Epithelial cell of esophagus (primary cell): ENCODE results near the gene CYP2W1.

Experiments used
- DNase-seq: peaks from one replicate; pipeline ENCODE4 v3.0.0; 2010; ENCODE audit warnings: low read depth
- H3K4me3 ChIP-seq: 2 replicates; pipeline ENCODE4 v1.5.1; 2011; ENCODE audit warnings: mild to moderate bottlenecking, low read length, control low read depth
- TF ChIP-seq, protein P1 (sequence below): IDR thresholded peaks from 2 replicates; pipeline ENCODE4 v1.5.1; 2011; ENCODE audit warnings: low read depth, mild to moderate bottlenecking, low read length, control low read depth, inconsistent platforms; ENCODE audit not compliant: insufficient read depth; ENCODE audit errors: missing control alignments

The CYP2W1 gene

DNA sequence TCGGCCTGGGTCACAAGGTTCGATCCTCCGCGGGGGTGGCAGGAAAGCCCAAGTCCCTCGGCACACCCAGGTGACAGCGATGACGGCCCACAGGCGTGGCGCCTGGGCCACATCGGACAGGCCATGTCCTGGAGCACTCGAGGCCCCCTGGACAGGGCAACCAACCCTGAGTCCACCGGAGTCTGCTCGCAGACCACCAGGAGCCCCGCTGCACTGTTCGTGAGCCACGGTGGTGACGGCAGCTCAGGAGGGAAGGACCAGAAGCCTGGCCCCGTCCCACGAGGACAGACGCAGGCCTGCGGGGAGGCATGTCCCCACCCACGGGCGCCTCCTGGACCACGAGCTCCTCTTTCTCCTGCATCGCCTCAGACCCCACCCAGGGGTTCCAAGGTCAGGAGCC lies 39.0 kb downstream of the CYP2W1 start:
- DNase-seq, result no peak
- TF ChIP-seq, protein P1, sequence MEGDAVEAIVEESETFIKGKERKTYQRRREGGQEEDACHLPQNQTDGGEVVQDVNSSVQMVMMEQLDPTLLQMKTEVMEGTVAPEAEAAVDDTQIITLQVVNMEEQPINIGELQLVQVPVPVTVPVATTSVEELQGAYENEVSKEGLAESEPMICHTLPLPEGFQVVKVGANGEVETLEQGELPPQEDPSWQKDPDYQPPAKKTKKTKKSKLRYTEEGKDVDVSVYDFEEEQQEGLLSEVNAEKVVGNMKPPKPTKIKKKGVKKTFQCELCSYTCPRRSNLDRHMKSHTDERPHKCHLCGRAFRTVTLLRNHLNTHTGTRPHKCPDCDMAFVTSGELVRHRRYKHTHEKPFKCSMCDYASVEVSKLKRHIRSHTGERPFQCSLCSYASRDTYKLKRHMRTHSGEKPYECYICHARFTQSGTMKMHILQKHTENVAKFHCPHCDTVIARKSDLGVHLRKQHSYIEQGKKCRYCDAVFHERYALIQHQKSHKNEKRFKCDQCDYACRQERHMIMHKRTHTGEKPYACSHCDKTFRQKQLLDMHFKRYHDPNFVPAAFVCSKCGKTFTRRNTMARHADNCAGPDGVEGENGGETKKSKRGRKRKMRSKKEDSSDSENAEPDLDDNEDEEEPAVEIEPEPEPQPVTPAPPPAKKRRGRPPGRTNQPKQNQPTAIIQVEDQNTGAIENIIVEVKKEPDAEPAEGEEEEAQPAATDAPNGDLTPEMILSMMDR, result no peak
- no peak overlapping the region for H3K4me3 ChIP-seq

DNA sequence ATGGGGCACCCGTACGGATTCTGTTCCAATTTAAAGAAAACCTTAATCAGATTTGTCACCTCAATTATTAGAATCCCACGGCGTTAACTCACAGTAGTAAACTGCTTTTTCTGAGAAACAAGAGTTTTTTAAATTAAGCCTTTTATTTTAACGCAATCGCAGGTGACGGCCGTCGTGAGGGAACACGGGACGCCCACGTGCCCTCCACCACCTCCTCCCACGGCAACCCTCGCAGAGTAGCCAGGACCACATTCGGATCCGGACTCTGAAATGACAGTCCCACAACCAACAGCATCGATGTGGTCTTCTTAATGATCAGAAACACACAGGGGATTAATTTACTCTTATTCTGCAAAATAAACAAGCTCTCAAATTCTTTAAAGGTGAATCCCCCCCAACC lies 39.4 kb downstream of the CYP2W1 start:
- no peak overlapping the region for H3K4me3 ChIP-seq
- TF ChIP-seq, protein P1, result no peak
- no peak for DNase-seq

DNA sequence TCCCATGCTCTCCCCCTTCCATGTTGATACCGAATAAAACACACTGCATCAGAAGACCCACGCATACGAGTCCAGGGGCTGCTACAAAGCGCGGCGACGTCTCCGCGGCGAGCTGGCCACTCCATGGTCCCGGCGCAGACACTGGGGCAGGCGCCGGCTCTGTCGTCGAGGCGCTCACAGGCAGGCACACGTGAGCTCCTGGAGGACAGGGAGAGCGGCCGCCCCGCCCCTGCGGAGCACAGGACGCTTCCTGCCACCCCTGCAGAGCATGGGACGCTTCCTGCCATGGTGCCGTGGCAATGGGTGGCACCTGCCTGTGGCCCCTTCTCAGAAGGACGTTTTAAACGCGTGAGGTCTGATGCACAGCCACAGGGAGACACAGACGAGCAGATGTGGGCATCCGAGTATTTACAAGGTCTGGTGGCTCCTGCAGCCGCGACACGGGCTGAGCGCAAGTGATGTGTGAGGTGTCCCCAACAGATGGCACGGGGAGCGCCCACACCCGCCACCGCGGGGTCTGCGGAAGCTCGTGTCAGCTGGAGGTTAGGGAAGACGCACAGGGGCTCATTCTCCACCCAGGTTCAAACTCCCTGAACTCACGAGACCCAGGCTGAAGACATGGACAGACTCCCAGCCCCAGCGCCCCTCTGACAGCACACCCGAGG lies 40.0 kb downstream of the CYP2W1 start:
- DNase-seq, result no peak
- TF ChIP-seq, protein P1, result no peak
- no peak overlapping the region for H3K4me3 ChIP-seq

DNA sequence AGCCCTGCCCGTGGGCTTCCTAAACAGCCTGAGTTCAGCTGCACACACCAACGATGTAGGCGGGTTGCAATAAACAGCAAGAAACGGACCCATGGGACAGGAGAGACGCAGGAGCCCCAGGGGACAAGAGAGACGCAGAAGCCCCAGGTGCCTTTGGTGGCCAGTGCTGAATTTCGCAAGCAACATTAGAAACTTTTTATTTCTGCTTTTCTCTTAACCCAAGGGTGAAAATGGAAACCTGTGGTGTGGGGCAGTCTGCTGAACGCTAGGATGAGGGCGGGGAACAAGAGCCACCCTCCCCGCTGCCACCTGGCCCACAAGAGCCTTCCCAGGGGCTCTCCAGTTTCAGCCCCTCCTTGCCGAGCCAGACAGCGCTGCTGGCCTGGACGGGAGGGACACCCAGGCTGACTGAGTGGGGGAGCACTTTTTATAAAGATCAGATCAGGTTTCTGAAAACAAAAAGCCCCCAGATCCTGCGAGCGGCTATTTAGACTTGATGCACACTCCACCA lies 41.4 kb downstream of the CYP2W1 start:
- DNase-seq, result no peak
- no peak overlapping the region for H3K4me3 ChIP-seq
- TF ChIP-seq, protein P1, result no peak

DNA sequence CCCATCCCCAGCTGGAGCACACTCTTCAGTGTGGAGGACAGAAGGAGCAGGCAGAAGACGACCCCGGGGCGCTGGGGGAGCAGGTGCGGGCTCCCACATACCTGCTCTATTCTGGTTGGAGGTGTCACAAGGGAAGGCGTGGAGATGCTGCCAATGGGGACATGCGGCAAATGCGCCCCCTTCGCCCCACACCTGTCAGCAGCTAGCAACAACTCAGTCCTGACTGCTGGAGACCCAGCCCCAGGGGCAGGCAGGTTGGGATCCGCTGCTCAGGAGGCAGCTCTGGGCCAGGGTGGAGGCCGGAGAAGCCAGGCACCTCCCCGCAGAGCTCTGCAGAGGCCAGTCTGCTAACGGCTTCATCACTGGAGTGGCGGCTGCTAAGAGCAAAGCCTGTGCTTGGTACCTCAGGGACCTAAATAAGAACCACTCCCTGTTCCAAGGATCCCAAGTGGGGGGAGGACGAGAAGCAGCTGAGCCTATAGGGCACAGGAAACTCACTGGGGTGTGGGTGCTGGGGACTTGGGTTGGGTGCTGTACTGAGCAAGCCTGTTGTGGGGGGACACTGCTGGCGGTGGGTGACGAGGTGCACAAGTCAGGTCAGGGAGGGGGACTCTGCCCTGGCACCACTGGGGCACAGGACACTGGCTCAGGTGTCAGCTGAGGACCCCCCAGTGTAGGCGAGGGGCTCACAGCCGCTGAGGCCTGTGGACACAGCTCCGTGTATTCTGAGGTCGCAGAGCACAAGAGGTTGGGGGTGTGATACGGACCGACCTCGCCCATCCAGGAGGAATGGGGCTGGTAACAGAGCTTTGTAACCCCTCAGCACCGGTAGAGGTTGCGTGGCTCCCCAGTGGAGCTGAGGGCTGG lies 42.1 kb downstream of the CYP2W1 start:
- no peak overlapping the region for H3K4me3 ChIP-seq
- DNase-seq, result no peak
- TF ChIP-seq, protein P1, result no peak

DNA sequence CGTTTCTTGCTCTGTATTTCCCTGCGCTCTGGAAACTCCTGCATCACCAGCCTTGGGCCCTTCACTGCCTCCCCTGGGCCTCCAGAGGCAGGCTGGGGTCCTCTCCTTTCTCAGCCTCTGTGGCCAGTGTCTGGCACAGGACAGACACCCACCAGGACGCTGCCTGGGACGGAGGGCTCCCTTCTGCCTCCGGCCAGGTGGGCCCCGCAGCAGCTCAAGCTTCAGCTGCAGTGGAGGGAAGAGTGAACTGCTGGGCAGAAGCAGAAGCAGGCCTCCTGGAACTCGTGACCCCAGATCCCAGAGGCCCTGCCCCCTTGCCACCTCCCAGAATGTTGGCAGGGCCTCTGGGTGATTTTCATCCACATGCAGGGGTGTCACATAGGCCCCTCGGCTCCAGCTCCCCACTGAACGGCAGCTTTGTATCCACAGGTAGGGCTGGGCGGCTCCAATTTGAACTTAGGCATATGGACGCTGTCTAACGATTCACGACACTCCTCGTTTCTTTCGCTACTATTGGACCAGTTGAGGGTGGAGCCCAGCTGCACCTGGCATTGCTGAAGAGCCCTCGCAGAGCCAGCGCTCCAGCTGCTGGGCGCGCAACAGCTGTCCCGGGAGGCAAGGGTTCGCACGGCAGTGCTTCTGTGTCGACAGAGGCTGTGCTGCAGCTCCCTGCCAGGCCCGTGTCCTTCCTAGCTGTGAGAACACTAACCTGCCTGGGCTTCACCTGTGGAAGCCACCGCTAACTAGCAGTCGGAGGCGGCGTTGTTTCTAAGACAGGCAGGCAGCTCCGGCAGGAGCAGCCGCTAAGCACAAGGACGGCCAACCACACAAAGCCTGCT lies 43.0 kb downstream of the CYP2W1 start:
- TF ChIP-seq, protein P1, result no peak
- H3K4me3 ChIP-seq, result no peak overlapping the region
- DNase-seq, result no peak
